KMS-11 (cell line): Measurements from ENCODE around the gene SLC35A4.
"Not testable (repeated sequence)": the region's sequence is repeated elsewhere in the genome, so short reads cannot be mapped to it uniquely, and the experiment has no call there.

ENCODE experiments used
- H2AFZ ChIP-seq: fragments of 200-600 bp; sonication (generic); 2 replicates; pipeline ENCODE4 v1.6.1; 2016; ENCODE audit warnings: antibody characterized with exemption, mixed run types, low read depth
- H3K27ac ChIP-seq: fragments of 200-600 bp; sonication (generic); 2 replicates; pipeline ENCODE4 v1.6.1; 2016; ENCODE audit warnings: mild to moderate bottlenecking, mixed run types
- H3K27me3 ChIP-seq: fragments of 200-600 bp; sonication (generic); 2 replicates; pipeline ENCODE4 v1.6.1; 2017; ENCODE audit warnings: mild to moderate bottlenecking, low read depth, mixed run types, moderate library complexity; ENCODE audit not compliant: insufficient read depth
- H3K36me3 ChIP-seq: fragments of 200-600 bp; sonication (generic); 2 replicates; pipeline ENCODE4 v1.6.1; 2017; ENCODE audit warnings: mild to moderate bottlenecking, mixed run types; ENCODE audit not compliant: insufficient read depth
- H3K4me1 ChIP-seq: fragments of 200-600 bp; sonication (generic); 2 replicates; pipeline ENCODE4 v1.6.1; 2016; ENCODE audit warnings: mild to moderate bottlenecking, low read depth, mixed run types; ENCODE audit not compliant: poor library complexity, severe bottlenecking
- H3K4me2 ChIP-seq: fragments of 200-600 bp; sonication (generic); 2 replicates; pipeline ENCODE4 v1.7.0; 2016; ENCODE audit warnings: mild to moderate bottlenecking, mixed run types
- H3K4me3 ChIP-seq: fragments of 200-600 bp; sonication (generic); IDR thresholded peaks from 2 replicates; pipeline ENCODE4 v1.6.1; 2017; ENCODE audit warnings: low read depth, low read length, mixed read lengths; ENCODE audit not compliant: insufficient read depth
- H3K79me2 ChIP-seq: fragments of 200-600 bp; sonication (generic); 2 replicates; pipeline ENCODE4 v1.6.1; 2016; ENCODE audit warnings: low read depth, mixed run types; ENCODE audit not compliant: insufficient read depth
- H3K9ac ChIP-seq: fragments of 200-600 bp; sonication (generic); 2 replicates; pipeline ENCODE4 v1.6.1; 2016; ENCODE audit warnings: mild to moderate bottlenecking, mixed run types
- H4K20me1 ChIP-seq: fragments of 200-600 bp; sonication (generic); 2 replicates; pipeline ENCODE4 v1.6.1; 2016; ENCODE audit warnings: mild to moderate bottlenecking, mixed run types; ENCODE audit not compliant: insufficient read depth
- CTCF ChIP-seq: fragments of 200-600 bp; sonication (generic); conservative IDR thresholded peaks from 2 replicates; pipeline ENCODE4 v1.6.1; 2017; ENCODE audit warnings: low read depth, mild to moderate bottlenecking, antibody characterized with exemption, low read length, moderate library complexity, mixed read lengths

SLC35A4 gene

GRCh38 chr5:140598836-140599235 lies 34.2 kb downstream of the SLC35A4 start:
- Histone ChIP-seq H3K4me3 (no peak overlapping the region), H3K27me3 (no peaks in the 10 kb centered on the region), H4K20me1 (no peaks in the 10 kb centered on the region), H3K4me2 (no peak overlapping the region), H2AFZ (no peak overlapping the region), H3K79me2 (no peaks in the 10 kb centered on the region), H3K9ac (no peak overlapping the region), H3K36me3 (no peaks in the 10 kb centered on the region), H3K27ac (no peak overlapping the region), H3K4me1 (peaks cover 13% of the 10 kb centered on the region)
- TF ChIP-seq CTCF: no peak

- H3K9ac ChIP-seq: no peak overlapping the region
- H4K20me1 ChIP-seq: no peaks in the 10 kb centered on the region
- no peak overlapping the region for H3K4me3 ChIP-seq
- H3K4me1 ChIP-seq: peaks cover 11% of the 10 kb centered on the region
- no peak overlapping the region for H3K27ac ChIP-seq
- H2AFZ ChIP-seq: no peak overlapping the region
- TF ChIP-seq CTCF: no peak
- H3K36me3 ChIP-seq: no peaks in the 10 kb centered on the region
- H3K4me2 ChIP-seq: no peak overlapping the region
- H3K27me3 ChIP-seq: no peaks in the 10 kb centered on the region
- no peaks in the 10 kb centered on the region for H3K79me2 ChIP-seq
Measured at GRCh38 chr5:140600096-140600495, 35.5 kb downstream of the SLC35A4 start.

GRCh38 chr5:140602147-140602546 lies 37.5 kb downstream of the SLC35A4 start:
- Histone ChIP-seq H3K79me2 (no peaks in the 10 kb centered on the region), H2AFZ (no peak overlapping the region), H3K36me3 (no peaks in the 10 kb centered on the region), H3K27me3 (no peaks in the 10 kb centered on the region), H3K4me1 (no peaks in the 10 kb centered on the region), H3K9ac (no peak overlapping the region), H4K20me1 (no peaks in the 10 kb centered on the region), H3K4me2 (no peak overlapping the region), H3K27ac (no peak overlapping the region), H3K4me3 (no peak overlapping the region)
- TF ChIP-seq CTCF: no peak

GRCh38 chr5:140603446-140603698 lies 38.7 kb downstream of the SLC35A4 start:
- H4K20me1 ChIP-seq, H3K4me1 ChIP-seq, H3K79me2 ChIP-seq, H3K4me2 ChIP-seq, H3K27ac ChIP-seq, H3K4me3 ChIP-seq, H3K36me3 ChIP-seq, H2AFZ ChIP-seq, H3K27me3 ChIP-seq, H3K9ac ChIP-seq: not testable (repeated sequence)

- no peak overlapping the region for H3K27ac ChIP-seq
- no peaks in the 10 kb centered on the region for H3K36me3 ChIP-seq
- H4K20me1 ChIP-seq: no peaks in the 10 kb centered on the region
- no peak for TF ChIP-seq CTCF
- no peaks in the 10 kb centered on the region for H3K4me1 ChIP-seq
- no peaks in the 10 kb centered on the region for H3K79me2 ChIP-seq
- no peak overlapping the region for H3K4me3 ChIP-seq
- no peak overlapping the region for H3K9ac ChIP-seq
- no peaks in the 10 kb centered on the region for H3K27me3 ChIP-seq
- H2AFZ ChIP-seq: no peak overlapping the region
- no peak overlapping the region for H3K4me2 ChIP-seq
Measured at GRCh38 chr5:140603734-140604133, 39.1 kb downstream of the SLC35A4 start.
